PC-9 (cell line): ENCODE data around the gene TRIM56. TPM values are rescaled to one million over a fixed set of nuclear protein-coding genes. Genes with fewer than 3 reads are reported as not detected.

ENCODE experiments used
- BruUV-seq: library from RNA; stranded (reverse); fragments of 400-500 nt; replicated peaks from 2 replicates; lab custom pipeline; 2021; lab: Mats Ljungman, UMichigan
- CTCF ChIA-PET: fragments of 300-600 bp; sonication (Branson Sonifier 250); formaldehyde crosslinking; loops from one replicate; lab custom pipeline; 2022; ENCODE audit warnings: antibody characterized with exemption; lab: Charles Lee
- POLR2A ChIA-PET: fragments of 300-600 bp; sonication (Branson Sonifier 250); formaldehyde crosslinking; loops from one replicate; lab custom pipeline; 2022; ENCODE audit warnings: antibody characterized with exemption; ENCODE audit not compliant: unreplicated experiment; lab: Charles Lee
- DNase-seq, 2 experiments: peaks; one replicate each; pipeline versions ENCODE4 v3.0.0 to v3.0.0-alpha.2; 2015 to 2022; ENCODE audit warnings: mixed read lengths in 1 of 2
- H2AFZ ChIP-seq: fragments of 200-600 bp; sonication (generic); 2 replicates; pipeline ENCODE4 v1.8.1; 2017; ENCODE audit warnings: antibody characterized with exemption
- H3F3A ChIP-seq: fragments of 200-600 bp; sonication (generic); 2 replicates; pipeline ENCODE4 v1.8.1; 2017; ENCODE audit warnings: antibody characterized with exemption, mild to moderate bottlenecking, low read depth; ENCODE audit not compliant: insufficient read depth
- H3K27ac ChIP-seq: fragments of 200-600 bp; sonication (generic); 2 replicates; pipeline ENCODE4 v1.6.1; 2016; ENCODE audit warnings: mixed run types
- H3K27me3 ChIP-seq: fragments of 200-600 bp; sonication (generic); 2 replicates; pipeline ENCODE4 v1.6.1; 2016; ENCODE audit warnings: low read depth, mixed run types; ENCODE audit not compliant: insufficient read depth
- H3K36me3 ChIP-seq: fragments of 200-600 bp; sonication (generic); 2 replicates; pipeline ENCODE4 v1.6.1; 2016; ENCODE audit warnings: low read depth, mixed run types
- H3K4me1 ChIP-seq: fragments of 200-600 bp; sonication (generic); replicated peaks from 2 replicates; pipeline ENCODE4 v1.6.1; 2016; ENCODE audit warnings: mixed run types; ENCODE audit not compliant: insufficient read depth
- H3K4me2 ChIP-seq: fragments of 200-600 bp; sonication (generic); 2 replicates; pipeline ENCODE4 v1.6.1; 2017; ENCODE audit warnings: mixed run types
- H3K4me3 ChIP-seq: fragments of 200-600 bp; sonication (generic); 2 replicates; pipeline ENCODE4 v1.6.1; 2016; ENCODE audit warnings: mixed run types
- H3K79me2 ChIP-seq: fragments of 200-600 bp; sonication (generic); 2 replicates; pipeline ENCODE4 v1.6.1; 2017; ENCODE audit warnings: low read depth, mixed run types
- H3K9me2 ChIP-seq: fragments of 200-600 bp; sonication (generic); 2 replicates; pipeline ENCODE4 v1.8.1; 2017; ENCODE audit warnings: mild to moderate bottlenecking; ENCODE audit not compliant: insufficient read depth
- H3K9me3 ChIP-seq: fragments of 200-600 bp; sonication (generic); 2 replicates; pipeline ENCODE4 v1.8.1; 2016; ENCODE audit warnings: low read depth; ENCODE audit not compliant: insufficient read depth
- H4K20me1 ChIP-seq: fragments of 200-600 bp; sonication (generic); 2 replicates; pipeline ENCODE4 v1.8.1; 2017; ENCODE audit not compliant: insufficient read depth
- CTCF ChIP-seq: fragments of 200-600 bp; sonication (generic); conservative IDR thresholded peaks from 2 replicates; pipeline ENCODE4 v1.6.1; 2017; ENCODE audit warnings: mixed run types, antibody characterized with exemption, mild to moderate bottlenecking, moderate library complexity
- EZH2 ChIP-seq: fragments of 200-600 bp; sonication (generic); IDR thresholded peaks from 2 replicates; pipeline ENCODE4 v1.8.0; 2017; ENCODE audit warnings: antibody characterized with exemption, low read depth
- intact Hi-C: fragments of 100-400 bp; cut with micrococcal nuclease; formaldehyde crosslinking; loops from one replicate; pipeline ENCODE4 v1.10.0; 2022; ENCODE audit not compliant: unreplicated experiment
- total RNA-seq: library from RNA; stranded (reverse); gene quantifications from 2 replicates; pipeline ENCODE4 v1.2.3, GENCODE V29; 2021

Gene TRIM56
- total RNA-seq, 1 experiment from 2014 or later, result 72.3 TPM

GRCh38 chr7:101138213-101138870, 53.1 kb downstream of the TRIM56 start:
- DNase-seq, result peak; percentile 89 to 93
- Histone ChIP-seq H3K36me3 (no peaks in the 10 kb centered on the region), H3K79me2 (no peaks in the 10 kb centered on the region), H3K4me1 (peaks cover 53% of the 10 kb centered on the region), H3K27me3 (no peaks in the 10 kb centered on the region), H3K27ac (peak overlapping the region; percentile 91), H3F3A (peaks cover 45% of the 10 kb centered on the region), H3K4me2 (peak overlapping the region; percentile 77), H2AFZ (no peak overlapping the region), H4K20me1 (no peaks in the 10 kb centered on the region), H3K4me3 (peak overlapping the region; percentile 11; the same call in 1 of the 2 replicates), H3K9me2 (no peaks in the 10 kb centered on the region), H3K9me3 (no peaks in the 10 kb centered on the region)
- TF ChIP-seq EZH2 (no peak), CTCF (peak; percentile 98)
- intact Hi-C loops, result loop anchor here (1.0 to 5.0 kb wide), 7 partner anchors 21 to 246 kb away; partner anchors contain the start of gene MUC12
- ChIA-PET CTCF (interaction anchor here (0.6 to 1.1 kb wide), 4 partner anchors 10 to 110 kb away, joined by 3 to 12 read pairs (median 4); partner anchors contain the start of gene TRIM56), POLR2A (interaction anchor here (0.6 to 1.0 kb wide), 3 partner anchors 53 to 249 kb away, joined by 3 to 7 read pairs (median 3); partner anchors contain the start of gene UFSP1)
- TSS peak; percentile 90 for BruUV-seq

GRCh38 chr7:101140339-101140699, 55.0 kb downstream of the TRIM56 start:
- Histone ChIP-seq H3F3A (peaks cover 37% of the 10 kb centered on the region), H3K27me3 (no peaks in the 10 kb centered on the region), H3K27ac (peak overlapping the region; percentile 91), H3K36me3 (no peaks in the 10 kb centered on the region), H3K4me1 (peaks cover 48% of the 10 kb centered on the region), H3K4me2 (peak overlapping the region; percentile 44), H3K79me2 (no peaks in the 10 kb centered on the region), H3K4me3 (no peak overlapping the region), H3K9me3 (no peaks in the 10 kb centered on the region), H3K9me2 (no peaks in the 10 kb centered on the region), H4K20me1 (no peaks in the 10 kb centered on the region), H2AFZ (no peak overlapping the region)
- CTCF ChIA-PET, result interaction anchor here (0.8 to 1.6 kb wide), 2 partner anchors 14 to 143 kb away, joined by 4 to 12 read pairs; partner anchors contain the start of gene SERPINE1
- BruUV-seq, result no TSS peak
- POLR2A ChIA-PET, result interaction anchor here (0.5 to 0.6 kb wide), 2 partner anchors 14 to 80 kb away, joined by 4 to 5 read pairs; no protein-coding TSS in a partner anchor
- no peak for DNase-seq
- TF ChIP-seq CTCF (no peak), EZH2 (no peak)
- intact Hi-C loops, result no loop called here

GRCh38 chr7:101140746-101141382, 55.6 kb downstream of the TRIM56 start:
- H3K4me2 ChIP-seq, result peak overlapping the region; percentile 44
- no peak overlapping the region for H2AFZ ChIP-seq
- H3K79me2 ChIP-seq, result no peaks in the 10 kb centered on the region
- BruUV-seq, result no TSS peak
- peak; percentile 29 to 52 for DNase-seq
- no peaks in the 10 kb centered on the region for H3K9me2 ChIP-seq
- H3K9me3 ChIP-seq, result no peaks in the 10 kb centered on the region
- H3K27me3 ChIP-seq, result no peaks in the 10 kb centered on the region
- H3K4me3 ChIP-seq, result no peak overlapping the region
- ChIA-PET CTCF (interaction anchor here (0.6 to 1.6 kb wide), 4 partner anchors 15 to 341 kb away, joined by 3 to 12 read pairs (median 6); partner anchors contain the start of gene SERPINE1), POLR2A (interaction anchor here (0.5 to 0.7 kb wide), 6 partner anchors 15 to 289 kb away, joined by 4 to 7 read pairs (median 4); no protein-coding TSS in a partner anchor)
- H3K36me3 ChIP-seq, result no peaks in the 10 kb centered on the region
- H3K4me1 ChIP-seq, result peaks cover 48% of the 10 kb centered on the region
- TF ChIP-seq CTCF, result no peak
- no peak for TF ChIP-seq EZH2
- H4K20me1 ChIP-seq, result no peaks in the 10 kb centered on the region
- H3K27ac ChIP-seq, result peak overlapping the region; percentile 91
- H3F3A ChIP-seq, result peaks cover 37% of the 10 kb centered on the region
- intact Hi-C loops, result no loop called here

Other genes starting within 250 kb of the TRIM56 start
- gene SLC12A9, start 232.8 kb upstream of the TRIM56 start, total RNA-seq, result 34.7 and 36.7 TPM in 2 replicates
- gene TRIP6, start 218.1 kb upstream of the TRIM56 start, total RNA-seq, result 89.3 and 91.4 TPM in 2 replicates
- gene SRRT, start 210.4 kb upstream of the TRIM56 start, total RNA-seq, result 116 and 144 TPM in 2 replicates
- 2.7 and 2.8 TPM in 2 replicates for gene UFSP1, start 195.8 kb upstream of the TRIM56 start, total RNA-seq
- gene ACHE, start 189.6 kb upstream of the TRIM56 start, total RNA-seq, result 0.28 and 0.35 TPM in 2 replicates
- gene MUC3A, start 135.9 kb upstream of the TRIM56 start, total RNA-seq, result 0.90 and 1.1 TPM in 2 replicates
- 1.4 and 3.8 TPM in 2 replicates for gene MUC12, start 115.9 kb upstream of the TRIM56 start, total RNA-seq
- gene MUC17, start 65.4 kb upstream of the TRIM56 start, total RNA-seq, result not detected in 2 replicates
- 36.2 and 45.8 TPM in 2 replicates for gene SERPINE1, start 41.6 kb downstream of the TRIM56 start, total RNA-seq
- 227 and 308 TPM in 2 replicates for gene AP1S1, start 69.0 kb downstream of the TRIM56 start, total RNA-seq
- gene VGF, start 80.1 kb downstream of the TRIM56 start, total RNA-seq, result 2.1 and 2.3 TPM in 2 replicates
- gene NAT16, start 94.8 kb downstream of the TRIM56 start, total RNA-seq, result not detected in 2 replicates
- gene MOGAT3, start 115.6 kb downstream of the TRIM56 start, total RNA-seq, result not detected in 2 replicates
- 93.2 and 105 TPM in 2 replicates for gene PLOD3, start 132.1 kb downstream of the TRIM56 start, total RNA-seq
- 105 and 110 TPM in 2 replicates for gene ZNHIT1, start 132.7 kb downstream of the TRIM56 start, total RNA-seq
- 16.0 and 17.2 TPM in 2 replicates for gene CLDN15, start 152.3 kb downstream of the TRIM56 start, total RNA-seq
- gene FIS1, start 159.6 kb downstream of the TRIM56 start, total RNA-seq, result 184 and 200 TPM in 2 replicates
- gene IFT22, start 236.3 kb downstream of the TRIM56 start, total RNA-seq, result 47.6 and 53.0 TPM in 2 replicates